BJ (cell line): ENCODE data around the gene SOX2. TPM values are rescaled to one million over a fixed set of nuclear protein-coding genes. Genes with fewer than 3 reads are reported as not detected.

Experiments
- CTCF ChIA-PET: fragments of 350-600 bp; formaldehyde crosslinking; extraction: SDS; loops from one replicate; lab custom pipeline; 2021; ENCODE audit warnings: antibody characterized with exemption, inconsistent platforms; lab: Yijun Ruan, JAX
- POLR2A ChIA-PET: fragments of 300-600 bp; sonication (Branson Sonifier 250); formaldehyde crosslinking; extraction: SDS; loops from one replicate; lab custom pipeline; 2021; ENCODE audit warnings: antibody characterized with exemption; lab: Charles Lee
- DNase-seq: peaks from one replicate; pipeline ENCODE4 v3.0.0-alpha.2; 2011; ENCODE audit warnings: low read depth
- H3K27me3 ChIP-seq: 2 replicates; pipeline ENCODE4 v1.6.0; 2011; ENCODE audit warnings: low read length; ENCODE audit not compliant: control insufficient read depth, insufficient read depth
- H3K36me3 ChIP-seq: 2 replicates; pipeline ENCODE4 v1.5.1; 2011; ENCODE audit warnings: low read length; ENCODE audit not compliant: control insufficient read depth, insufficient read depth
- H3K4me3 ChIP-seq: 2 replicates; pipeline ENCODE4 v1.5.1; 2011; ENCODE audit warnings: low read depth, mild to moderate bottlenecking, control low read depth, low read length
- CTCF ChIP-seq: IDR thresholded peaks from 2 replicates; pipeline ENCODE4 v1.5.1; 2011; ENCODE audit warnings: low read depth, mild to moderate bottlenecking, control low read depth, inconsistent platforms, low read length, moderate library complexity; ENCODE audit not compliant: insufficient read depth
- polyA plus RNA-seq: library from polyadenylated mRNA; depleted of rRNA; stranded (reverse); fragments of >200 nt; gene quantifications from 2 replicates; pipeline ENCODE4 v1.2.3, GENCODE V29; 2011

Gene SOX2
- polyA plus RNA-seq, 1 experiment, result not detected

GRCh38 chr3:181719991-181720680, 8.4 kb downstream of the SOX2 start:
- Histone ChIP-seq H3K4me3 (no peak overlapping the region), H3K36me3 (no peaks in the 10 kb centered on the region), H3K27me3 (peaks cover 37% of the 10 kb centered on the region)
- ChIA-PET POLR2A (no interaction called here), CTCF (interaction anchor here (1.1 to 1.3 kb wide), 2 partner anchors 11 to 19 kb away, joined by 3 read pairs; no protein-coding TSS in a partner anchor)
- no peak for DNase-seq
- TF ChIP-seq CTCF, result no peak

DNA sequence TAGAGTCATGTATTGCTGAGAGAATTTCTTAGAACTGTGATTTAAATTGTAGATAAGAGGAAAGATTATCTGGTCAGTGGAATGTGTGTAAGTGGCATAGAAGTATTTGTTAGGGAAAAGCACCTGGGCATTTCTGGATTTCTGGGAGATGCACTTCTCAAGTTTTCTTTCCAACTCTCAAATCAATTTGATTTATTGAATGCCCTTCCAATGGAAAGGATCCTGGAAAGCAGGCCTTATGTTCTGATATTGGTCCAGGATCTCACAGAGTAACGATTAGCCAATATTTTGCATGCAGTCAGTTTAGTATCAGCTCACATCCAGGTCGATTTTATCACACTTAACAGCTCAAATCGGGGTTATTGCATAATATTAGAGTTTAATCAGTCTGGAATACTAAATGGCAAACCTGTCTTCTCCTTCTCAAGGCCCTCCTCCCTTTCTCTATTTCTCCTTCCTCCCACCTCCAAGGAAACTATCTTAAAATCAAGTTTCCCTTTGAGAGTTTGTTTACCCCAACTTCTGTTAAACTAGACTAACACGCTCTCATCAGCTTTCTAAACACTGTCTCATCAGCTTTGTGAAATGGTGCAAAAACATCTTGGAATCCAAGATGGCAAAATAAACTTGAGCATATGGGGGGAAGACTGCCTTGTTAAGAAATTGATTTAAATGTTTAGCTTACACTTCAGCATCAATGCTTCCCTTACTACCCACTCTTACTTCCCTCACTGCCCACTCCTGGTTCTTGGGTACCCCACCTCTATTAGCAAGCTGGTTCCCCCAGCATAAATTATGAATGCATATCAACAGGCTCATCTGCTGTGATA, 9.5 kb downstream of the SOX2 start:
- H3K27me3 ChIP-seq, result peaks cover 38% of the 10 kb centered on the region
- ChIA-PET CTCF (interaction anchor here (1.1 to 1.3 kb wide), 2 partner anchors 12 to 20 kb away, joined by 3 read pairs; no protein-coding TSS in a partner anchor), POLR2A (no interaction called here)
- no peak for TF ChIP-seq CTCF
- H3K4me3 ChIP-seq, result no peak overlapping the region
- H3K36me3 ChIP-seq, result no peaks in the 10 kb centered on the region
- DNase-seq, result no peak

DNA sequence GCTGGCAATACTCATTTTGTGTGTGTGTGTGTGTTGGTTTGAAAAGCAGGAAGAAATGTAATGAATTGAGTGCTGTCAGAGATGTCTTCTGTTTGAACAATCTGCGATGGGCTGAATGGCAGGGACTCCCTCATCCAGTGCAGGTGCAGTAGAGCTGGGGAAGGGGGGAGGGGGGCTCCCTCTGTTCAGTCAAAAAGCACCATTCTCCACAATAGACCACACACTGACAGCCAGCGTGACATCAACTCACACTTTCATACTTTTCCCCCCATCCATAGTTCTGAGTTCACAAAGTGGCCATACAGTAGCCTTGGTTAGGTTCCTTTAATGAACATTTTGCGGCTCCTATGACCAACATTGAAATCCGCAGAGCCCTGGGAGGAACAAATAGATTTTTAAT, 10.4 kb downstream of the SOX2 start:
- H3K36me3 ChIP-seq, result no peaks in the 10 kb centered on the region
- peaks cover 42% of the 10 kb centered on the region for H3K27me3 ChIP-seq
- no peak overlapping the region for H3K4me3 ChIP-seq
- ChIA-PET CTCF (interaction anchor here (1.0 kb wide), 1 partner anchor 961 kb away, joined by 4 read pairs; no protein-coding TSS in a partner anchor), POLR2A (no interaction called here)
- DNase-seq, result no peak
- no peak for TF ChIP-seq CTCF

GRCh38 chr3:181722766-181723425, 11.2 kb downstream of the SOX2 start:
- ChIA-PET CTCF (interaction anchor here (1.0 kb wide), 1 partner anchor 960 kb away, joined by 4 read pairs; no protein-coding TSS in a partner anchor), POLR2A (no interaction called here)
- peaks cover 44% of the 10 kb centered on the region for H3K27me3 ChIP-seq
- H3K36me3 ChIP-seq, result no peaks in the 10 kb centered on the region
- TF ChIP-seq CTCF, result no peak
- no peak for DNase-seq
- H3K4me3 ChIP-seq, result no peak overlapping the region
